HFF-Myc (cell line): ENCODE results near the gene STARD3NL.

ENCODE experiments used
- DNase-seq: peaks from one replicate; pipeline ENCODE4 v3.0.0-alpha.2; 2011; ENCODE audit warnings: low read depth; ENCODE audit errors: extremely low read depth
- H3K4me3 ChIP-seq: replicated peaks from 2 replicates; pipeline ENCODE4 v1.5.1; 2011; ENCODE audit warnings: low read depth, mild to moderate bottlenecking, control low read depth, low read length
- TF ChIP-seq, protein P1 (sequence below): IDR thresholded peaks from 2 replicates; pipeline ENCODE4 v1.5.1; 2012; ENCODE audit warnings: mild to moderate bottlenecking, low read depth, low read length, control low read depth; ENCODE audit errors: missing control alignments

STARD3NL gene

DNA sequence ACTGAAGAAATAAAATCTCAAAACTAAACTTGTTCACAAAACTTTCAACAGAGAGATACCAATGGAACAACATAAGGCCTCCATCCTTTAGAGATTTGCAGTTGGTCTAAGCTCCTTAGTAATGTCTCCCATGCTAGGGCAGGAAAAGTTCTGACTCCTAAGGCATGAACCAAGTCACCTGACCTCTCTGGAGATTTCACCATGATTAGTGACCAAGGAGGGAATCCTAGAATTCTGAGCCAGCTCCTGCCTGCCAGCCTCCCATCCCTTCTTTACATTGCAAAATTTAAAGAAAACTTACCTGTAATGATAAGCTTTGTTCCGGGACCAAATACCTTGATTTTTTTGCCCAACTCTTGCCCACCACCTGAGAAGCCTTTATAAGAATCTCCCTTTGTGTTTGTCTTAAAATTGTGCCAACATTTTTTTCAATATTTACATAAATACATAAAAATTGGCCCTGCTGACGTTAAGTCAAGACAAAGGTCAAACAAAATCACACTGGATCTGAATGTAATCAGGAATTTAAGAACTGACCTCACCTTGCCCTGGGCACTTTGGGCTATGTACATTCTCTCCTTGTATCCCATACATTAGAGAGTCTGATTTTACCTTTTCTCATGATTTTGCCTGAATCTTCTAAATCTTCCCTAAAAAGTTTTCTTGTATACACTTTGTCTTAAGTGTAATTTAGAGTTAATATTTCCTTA is 95.4 kb downstream of the STARD3NL start, which contains the start of gene TARP:
Gene TARP (minus strand): TSS at position 351 of the 710 bp plus-strand sequence.
- DNase-seq = no peak
- no peak within 1 kb of the TSS for H3K4me3 ChIP-seq

DNA sequence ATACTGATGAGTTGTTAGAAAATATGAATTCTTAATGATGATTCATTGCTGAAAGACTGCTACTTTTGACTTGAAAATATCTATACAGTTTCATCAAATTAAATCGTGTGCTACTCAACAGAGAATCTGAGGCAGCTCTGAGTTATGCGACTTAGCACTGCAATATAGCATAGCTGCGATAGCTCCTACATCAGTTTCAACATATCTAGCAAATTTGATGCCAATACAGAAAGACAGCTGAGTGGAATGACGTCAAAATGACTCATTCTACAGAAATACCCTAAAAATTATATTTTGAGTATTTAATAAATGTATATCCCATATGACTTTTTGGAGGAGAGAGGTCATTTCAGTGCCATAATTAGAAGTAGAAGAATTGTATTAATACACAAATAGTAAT is 96.4 kb downstream of the STARD3NL start:
- no peak overlapping the region for H3K4me3 ChIP-seq
- TF ChIP-seq, protein P1, sequence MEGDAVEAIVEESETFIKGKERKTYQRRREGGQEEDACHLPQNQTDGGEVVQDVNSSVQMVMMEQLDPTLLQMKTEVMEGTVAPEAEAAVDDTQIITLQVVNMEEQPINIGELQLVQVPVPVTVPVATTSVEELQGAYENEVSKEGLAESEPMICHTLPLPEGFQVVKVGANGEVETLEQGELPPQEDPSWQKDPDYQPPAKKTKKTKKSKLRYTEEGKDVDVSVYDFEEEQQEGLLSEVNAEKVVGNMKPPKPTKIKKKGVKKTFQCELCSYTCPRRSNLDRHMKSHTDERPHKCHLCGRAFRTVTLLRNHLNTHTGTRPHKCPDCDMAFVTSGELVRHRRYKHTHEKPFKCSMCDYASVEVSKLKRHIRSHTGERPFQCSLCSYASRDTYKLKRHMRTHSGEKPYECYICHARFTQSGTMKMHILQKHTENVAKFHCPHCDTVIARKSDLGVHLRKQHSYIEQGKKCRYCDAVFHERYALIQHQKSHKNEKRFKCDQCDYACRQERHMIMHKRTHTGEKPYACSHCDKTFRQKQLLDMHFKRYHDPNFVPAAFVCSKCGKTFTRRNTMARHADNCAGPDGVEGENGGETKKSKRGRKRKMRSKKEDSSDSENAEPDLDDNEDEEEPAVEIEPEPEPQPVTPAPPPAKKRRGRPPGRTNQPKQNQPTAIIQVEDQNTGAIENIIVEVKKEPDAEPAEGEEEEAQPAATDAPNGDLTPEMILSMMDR = no peak
- DNase-seq = no peak

More for the DNA sequence above, 95.4 kb downstream of the STARD3NL start, which contains the start of gene TARP:
- TF ChIP-seq, protein P1 = no peak

GRCh38 chr7:38274927-38275620 is 97.0 kb downstream of the STARD3NL start:
- DNase-seq = no peak
- H3K4me3 ChIP-seq = no peak overlapping the region

DNA sequence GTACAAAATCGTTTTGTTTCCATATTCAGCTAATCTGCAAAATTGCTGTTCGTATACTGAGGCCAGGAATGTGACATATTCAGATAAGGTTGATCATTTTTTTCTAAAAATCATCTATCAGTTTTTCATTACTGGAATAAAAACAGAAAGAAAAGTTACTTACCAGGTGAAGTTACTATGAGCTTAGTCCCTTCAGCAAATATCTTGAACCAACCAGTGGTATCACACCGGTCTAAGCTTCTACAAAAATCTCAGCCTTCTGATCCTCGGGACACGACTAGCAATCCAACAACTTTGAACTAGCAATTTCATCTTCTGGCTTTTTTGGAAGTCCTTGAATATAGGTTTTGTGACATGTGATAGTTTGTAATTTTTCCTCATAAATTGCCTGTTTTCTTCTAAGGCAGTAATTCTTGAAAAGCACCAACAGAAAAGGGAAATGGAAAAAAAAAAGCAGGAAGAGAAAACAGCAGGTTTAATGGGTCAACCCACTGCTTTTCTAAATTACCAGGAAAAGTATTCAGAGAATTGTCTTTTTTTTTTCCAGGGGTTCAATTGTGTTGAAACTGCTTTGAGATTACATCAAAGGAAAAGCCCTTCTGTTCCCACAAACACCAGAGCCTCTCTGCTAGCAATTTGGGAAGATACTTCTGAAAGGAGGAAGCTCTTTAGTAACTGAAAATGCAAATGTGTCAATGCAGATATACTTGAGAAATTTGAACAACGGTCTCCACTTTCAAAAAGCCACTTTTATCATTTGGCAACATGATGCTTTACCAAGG is 98.2 kb downstream of the STARD3NL start:
- TF ChIP-seq, protein P1 = no peak
- DNase-seq = no peak
- no peak overlapping the region for H3K4me3 ChIP-seq

More at GRCh38 chr7:38274927-38275620, 97.0 kb downstream of the STARD3NL start:
- TF ChIP-seq, protein P1 = no peak

DNA sequence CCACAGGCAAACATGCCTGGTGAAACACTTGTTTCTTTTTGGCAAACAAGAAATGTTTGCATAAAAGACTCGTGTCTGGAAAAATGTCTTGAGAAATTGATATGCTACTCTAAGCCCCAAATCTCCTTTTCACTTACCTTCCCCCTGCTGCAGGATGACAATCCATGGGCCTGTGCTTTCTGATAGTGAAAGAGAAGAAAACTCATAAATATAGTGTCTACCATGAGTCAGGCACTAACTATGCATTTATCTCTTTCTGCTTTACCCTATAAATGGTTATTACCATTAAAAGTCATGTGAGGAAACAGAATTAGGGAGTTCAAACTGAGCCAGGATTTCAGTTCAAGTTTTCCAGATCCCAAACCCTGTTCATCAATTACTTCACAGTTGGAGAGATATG is 102.0 kb downstream of the STARD3NL start:
- TF ChIP-seq, protein P1 = no peak
- no peak for DNase-seq
- H3K4me3 ChIP-seq = no peak overlapping the region
